ENCODE results near the gene FCER2.
"Not testable (repeated sequence)": the region's sequence is repeated elsewhere in the genome, so short reads cannot be mapped to it uniquely, and the experiment has no call there.

The FCER2 gene

GRCh38 chr19:7701654-7702457, at the start of gene FCER2:
Gene FCER2, minus strand, starts transcription at chr19:7702131. Its CDS starts 2,371 bp downstream, at chr19:7699760.
- no peak for DNase-seq

GRCh38 chr19:7751157-7751783, 49.3 kb upstream of the FCER2 start:
- DNase-seq = no peak

- peak; percentile 35 for DNase-seq
Measured at GRCh38 chr19:7748756-7749155, 46.8 kb upstream of the FCER2 start.

- DNase-seq = no peak
Measured at GRCh38 chr19:7748171-7748570, 46.2 kb upstream of the FCER2 start.

GRCh38 chr19:7746903-7747884, 45.3 kb upstream of the FCER2 start, which contains the start of gene CD209:
Gene CD209, minus strand, starts transcription at chr19:7747534. Its CDS starts 23 bp downstream, at chr19:7747511.
- DNase-seq = no peak

GRCh38 chr19:7746306-7746705, 44.4 kb upstream of the FCER2 start:
- DNase-seq = not testable (repeated sequence)

GRCh38 chr19:7744871-7745650, 43.1 kb upstream of the FCER2 start:
- no peak for DNase-seq

- DNase-seq = no peak
Measured at GRCh38 chr19:7744199-7744786, 42.4 kb upstream of the FCER2 start.

- no peak for DNase-seq
Measured at GRCh38 chr19:7743425-7743841, 41.5 kb upstream of the FCER2 start.

GRCh38 chr19:7742991-7743390, 41.1 kb upstream of the FCER2 start:
- DNase-seq = no peak

GRCh38 chr19:7742575-7742974, 40.6 kb upstream of the FCER2 start:
- no peak for DNase-seq

- no peak for DNase-seq
Measured at GRCh38 chr19:7740682-7741054, 38.7 kb upstream of the FCER2 start.

- no peak for DNase-seq
Measured at GRCh38 chr19:7739801-7740681, 38.1 kb upstream of the FCER2 start.

- DNase-seq = no peak
Measured at GRCh38 chr19:7739211-7739755, 37.4 kb upstream of the FCER2 start.

GRCh38 chr19:7738023-7738422, 36.1 kb upstream of the FCER2 start:
- DNase-seq = no peak

- no peak for DNase-seq
Measured at GRCh38 chr19:7737215-7737614, 35.3 kb upstream of the FCER2 start.

GRCh38 chr19:7736148-7736547, 34.2 kb upstream of the FCER2 start:
- DNase-seq = no peak

- no peak for DNase-seq
Measured at GRCh38 chr19:7734220-7735203, 32.6 kb upstream of the FCER2 start.

- no peak for DNase-seq
Measured at GRCh38 chr19:7733376-7733775, 31.4 kb upstream of the FCER2 start.

Measured in eye (tissue), 1 donor.